ENCODE results near the gene SEPTIN7.
A peak's percentile ranks its signal among the peaks of the same experiment; 100 is the strongest.

The SEPTIN7 gene

GRCh38 chr7:35839860-35840854, 39.3 kb downstream of the SEPTIN7 start:
- DNase-seq (ENCODE audit: low spot score): peak; percentile 27

- no peak for DNase-seq (ENCODE audit: low spot score)
Measured at GRCh38 chr7:35846816-35847412, 46.1 kb downstream of the SEPTIN7 start.

- no peak for DNase-seq (ENCODE audit: low spot score)
Measured at GRCh38 chr7:35848725-35849124, 47.9 kb downstream of the SEPTIN7 start.

GRCh38 chr7:35849158-35849831, 48.4 kb downstream of the SEPTIN7 start:
- DNase-seq (ENCODE audit: low spot score): no peak

GRCh38 chr7:35849954-35850353, 49.1 kb downstream of the SEPTIN7 start:
- DNase-seq (ENCODE audit: low spot score): no peak
